Measurements from ENCODE around the gene FAM83G. TPM values are rescaled to one million over a fixed set of nuclear protein-coding genes. Genes with fewer than 3 reads are reported as not detected.

The FAM83G gene
- total RNA-seq, 1 experiment from 2014 or later, result 38.7 TPM

DNA sequence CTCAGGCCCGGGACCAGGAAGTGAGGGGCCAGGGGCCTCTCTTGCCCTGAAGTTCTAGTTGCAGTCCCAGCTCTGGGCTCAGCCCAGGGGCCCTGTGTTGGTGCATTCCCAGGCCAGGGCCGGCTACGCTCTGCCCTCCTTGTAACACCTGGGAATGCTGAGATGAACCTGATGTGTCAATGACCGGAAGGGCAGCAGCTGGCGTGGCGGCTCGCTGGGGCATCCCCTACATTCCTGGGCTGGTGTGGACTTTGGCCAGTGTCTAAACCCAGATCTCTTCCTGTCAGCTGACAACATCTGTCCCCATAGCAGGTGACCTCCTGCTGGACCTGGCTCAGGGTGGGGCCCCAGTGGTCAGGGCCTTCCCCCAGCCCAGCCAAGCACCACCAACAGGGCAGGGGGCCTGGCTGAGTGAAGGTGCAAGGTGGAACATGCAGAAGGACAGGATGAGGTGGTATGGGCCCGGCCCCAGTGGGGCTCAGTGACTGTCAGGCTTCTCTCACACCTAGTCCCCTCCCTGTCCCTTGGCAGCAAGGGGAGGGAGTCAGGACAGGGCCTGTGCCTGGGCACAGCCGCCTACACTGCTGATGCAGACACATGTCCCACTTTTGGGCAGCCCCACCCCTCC, 15.9 kb downstream of the FAM83G start:
- DNase-seq, result no peak
- no peaks in the 10 kb centered on the region for H3K9me3 Mint-ChIP-seq
- Histone ChIP-seq H4K8ac (replicated peaks; ENCODE audit: insufficient read length, low read depth, low read length) (no peak overlapping the region), H3K56ac (ENCODE audit: insufficient read length, low read depth, low read length) (no peak overlapping the region), H2AK5ac (ENCODE audit: insufficient read length, low read length) (no peak overlapping the region), H3K9ac (ENCODE audit: extremely low read depth, insufficient read length, low read length) (no peak overlapping the region), H2BK5ac (ENCODE audit: insufficient read length, low read length) (no peak overlapping the region), H3K79me1 (ENCODE audit: insufficient read depth, low read depth, low read length, poor library complexity, severe bottlenecking) (no peaks in the 10 kb centered on the region), H3K4me2 (ENCODE audit: insufficient read depth, insufficient read length, low read length) (no peak overlapping the region), H2BK15ac (ENCODE audit: low read depth, low read length) (no peak overlapping the region), H3K27ac (ENCODE audit: insufficient read length, low read depth, low read length) (no peak overlapping the region), H4K91ac (ENCODE audit: insufficient read length, low read depth, low read length) (no peak overlapping the region), H4K5ac (ENCODE audit: insufficient read length, low read depth, low read length) (no peak overlapping the region), H3K23me2 (ENCODE audit: insufficient read length, low read depth, low read length, poor library complexity, severe bottlenecking) (no peaks in the 10 kb centered on the region), H2BK20ac (ENCODE audit: low read depth, low read length, poor library complexity, severe bottlenecking) (no peak overlapping the region), H3K79me2 (ENCODE audit: insufficient read depth, low read length) (no peaks in the 10 kb centered on the region; the same call in 1 of the 2 replicates), H3K4me1 (ENCODE audit: insufficient read depth, low read length) (no peaks in the 10 kb centered on the region), H3K18ac (ENCODE audit: insufficient read length, low read depth, low read length) (no peak overlapping the region), H3K4ac (ENCODE audit: low read depth, low read length) (no peak overlapping the region), H2BK120ac (ENCODE audit: low read depth, low read length, poor library complexity, severe bottlenecking) (no peak overlapping the region), H4K20me1 (ENCODE audit: control insufficient read depth, insufficient read depth, insufficient read length) (no peaks in the 10 kb centered on the region), H2BK12ac (ENCODE audit: insufficient read length, low read depth, low read length) (no peak overlapping the region), H3K23ac (ENCODE audit: insufficient read length, low read depth, low read length) (no peak overlapping the region), H3T11ph (ENCODE audit: low read length) (no peak overlapping the region), H3K14ac (ENCODE audit: insufficient read depth, low read length) (no peak overlapping the region), H2AFZ (ENCODE audit: low read length) (no peak overlapping the region), H3K27me3 (ENCODE audit: insufficient read depth, low read length) (no peaks in the 10 kb centered on the region), H3K9me3 (ENCODE audit: control insufficient read depth, low read depth, low read length) (no peaks in the 10 kb centered on the region)
- TF ChIP-seq, protein P1, sequence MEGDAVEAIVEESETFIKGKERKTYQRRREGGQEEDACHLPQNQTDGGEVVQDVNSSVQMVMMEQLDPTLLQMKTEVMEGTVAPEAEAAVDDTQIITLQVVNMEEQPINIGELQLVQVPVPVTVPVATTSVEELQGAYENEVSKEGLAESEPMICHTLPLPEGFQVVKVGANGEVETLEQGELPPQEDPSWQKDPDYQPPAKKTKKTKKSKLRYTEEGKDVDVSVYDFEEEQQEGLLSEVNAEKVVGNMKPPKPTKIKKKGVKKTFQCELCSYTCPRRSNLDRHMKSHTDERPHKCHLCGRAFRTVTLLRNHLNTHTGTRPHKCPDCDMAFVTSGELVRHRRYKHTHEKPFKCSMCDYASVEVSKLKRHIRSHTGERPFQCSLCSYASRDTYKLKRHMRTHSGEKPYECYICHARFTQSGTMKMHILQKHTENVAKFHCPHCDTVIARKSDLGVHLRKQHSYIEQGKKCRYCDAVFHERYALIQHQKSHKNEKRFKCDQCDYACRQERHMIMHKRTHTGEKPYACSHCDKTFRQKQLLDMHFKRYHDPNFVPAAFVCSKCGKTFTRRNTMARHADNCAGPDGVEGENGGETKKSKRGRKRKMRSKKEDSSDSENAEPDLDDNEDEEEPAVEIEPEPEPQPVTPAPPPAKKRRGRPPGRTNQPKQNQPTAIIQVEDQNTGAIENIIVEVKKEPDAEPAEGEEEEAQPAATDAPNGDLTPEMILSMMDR (conservative IDR thresholded peaks at IDR 0.05), result no peak
- H3K4me3 Mint-ChIP-seq, result no peak overlapping the region
- H3K36me3 Mint-ChIP-seq (ENCODE audit: insufficient read depth in 1 of 3, low read depth in 3 of 3), result peaks cover 7 to 40% (median 31%) of the 10 kb centered on the region in 3 experiments; a peak in 6 of 7 replicates
- no peak overlapping the region for H3K27ac Mint-ChIP-seq
- no peaks in the 10 kb centered on the region for H3K27me3 Mint-ChIP-seq (ENCODE audit: low read depth)
- peaks cover 0 to 3% of the 10 kb centered on the region in 2 experiments; a peak in 2 of 4 replicates for H3K4me1 Mint-ChIP-seq
- WGBS (ENCODE audit: extremely low coverage, insufficient read length, low lambda C conversion rate), result no CpG with 5 or more reads among the region's 9 CpGs
